ENCODE results near the gene GNMT. TPM values are rescaled to one million over a fixed set of nuclear protein-coding genes. Genes with fewer than 3 reads are reported as not detected.

The GNMT gene
- polyA plus RNA-seq, 2 of the 4 experiments (the other 2 are of a cell fraction), result 0.12 to 0.23 TPM

DNA sequence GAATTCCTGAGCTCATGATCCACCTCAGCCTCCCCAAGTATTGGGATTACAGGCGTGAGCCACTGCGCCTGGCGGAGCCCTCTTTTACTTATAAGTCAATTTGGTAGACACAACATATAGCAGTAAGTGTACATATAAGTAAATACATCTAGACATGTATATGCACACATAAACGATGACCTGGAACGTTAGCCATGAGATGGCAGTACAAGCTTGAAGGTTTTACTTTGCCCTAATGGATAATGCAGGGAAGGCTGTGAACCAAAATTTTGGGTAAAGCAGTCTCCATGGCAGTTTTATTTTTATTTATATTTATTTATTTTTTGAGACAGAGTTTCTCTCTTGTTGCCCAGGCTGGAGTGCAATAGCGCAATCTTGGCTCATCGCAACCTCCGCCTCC lies 2.4 kb upstream of the GNMT start:
- POLR2A ChIA-PET, result interaction anchor here (0.5 kb wide), 1 partner anchor 16 kb away, joined by 4 read pairs; no protein-coding TSS in a partner anchor

DNA sequence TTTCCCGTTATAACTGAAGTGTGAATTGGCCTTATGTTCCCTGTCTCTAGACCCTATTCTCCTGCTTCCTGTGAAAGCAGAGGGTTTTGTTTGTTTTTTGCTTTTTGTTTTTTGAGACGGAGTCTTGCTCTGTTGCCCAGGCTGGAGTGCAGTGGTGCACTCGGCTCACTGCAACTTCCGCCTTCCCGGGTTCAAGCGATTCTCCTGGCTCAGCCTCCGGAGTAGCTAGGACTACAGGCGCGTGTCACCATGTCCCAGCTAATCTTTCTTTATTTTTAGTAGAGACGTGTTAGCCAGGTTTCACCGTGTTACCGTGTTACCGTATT lies 674 bp upstream of the GNMT start:
- no peak for DNase-seq (ENCODE audit: low read depth in 1 of 2, low spot score in 1 of 2)
- TF ChIP-seq MAFK (IDR thresholded peaks at IDR 0.05; ENCODE audit: partially characterized antibody) (no peak), RCOR1 (IDR thresholded peaks at IDR 0.05; ENCODE audit: low read depth, low read length) (no peak), TFCP2L1 (CRISPR knock-in tag; IDR thresholded peaks at IDR 0.05) (no peak), TP53 (CRISPR knock-in tag; IDR thresholded peaks at IDR 0.05) (no peak), HOXA7 (CRISPR knock-in tag; IDR thresholded peaks at IDR 0.05) (no peak)
- H3K4me2 ChIP-seq, result peak overlapping the region; percentile 95
- POLR2A ChIA-PET, result no interaction called here
- no peak for FAIRE-seq
- CTCF ChIA-PET, result interaction anchor here (0.9 to 1.4 kb wide), 2 partner anchors 15 to 184 kb away, joined by 3 read pairs; no protein-coding TSS in a partner anchor
- H3K9me3 ChIP-seq, result no peaks in the 10 kb centered on the region
- peaks cover 8% of the 10 kb centered on the region; the same call in 1 of the 3 replicates for H3K4me1 ChIP-seq
- 73% methylated on average over 13 of the region's 13 CpGs for WGBS (ENCODE audit: missing lambda C conversion rate)
- no peak for ATAC-seq
- peak overlapping the region; percentile 38; the same call in 2 of the 3 replicates for H3K4me3 ChIP-seq
- H3K27ac ChIP-seq, result no peak overlapping the region

More for the DNA sequence above, 2.4 kb upstream of the GNMT start:
- DNase-seq (ENCODE audit: low read depth in 1 of 2, low spot score in 1 of 2) (peak in 1 of 2 experiments; percentile 16), FAIRE-seq (no peak), ATAC-seq (no peak)
- no peak overlapping the region for H3K4me3 ChIP-seq
- H3K27ac ChIP-seq, result no peak overlapping the region
- TF ChIP-seq EHF (CRISPR knock-in tag; IDR thresholded peaks at IDR 0.05) (no peak), JUNB (IDR thresholded peaks at IDR 0.05) (no peak), BHLHE40 (IDR thresholded peaks at IDR 0.05; ENCODE audit: low read depth, low read length) (no peak)
- CTCF ChIA-PET, result interaction anchor here (1.0 kb wide), 1 partner anchor 56 kb away, joined by 4 read pairs; no protein-coding TSS in a partner anchor
- H3K9me3 ChIP-seq, result no peaks in the 10 kb centered on the region
- no peak overlapping the region for H3K4me2 ChIP-seq
- 88% methylated on average over 8 of the region's 8 CpGs for WGBS (ENCODE audit: missing lambda C conversion rate)
- peaks cover 8% of the 10 kb centered on the region; the same call in 1 of the 3 replicates for H3K4me1 ChIP-seq

DNA sequence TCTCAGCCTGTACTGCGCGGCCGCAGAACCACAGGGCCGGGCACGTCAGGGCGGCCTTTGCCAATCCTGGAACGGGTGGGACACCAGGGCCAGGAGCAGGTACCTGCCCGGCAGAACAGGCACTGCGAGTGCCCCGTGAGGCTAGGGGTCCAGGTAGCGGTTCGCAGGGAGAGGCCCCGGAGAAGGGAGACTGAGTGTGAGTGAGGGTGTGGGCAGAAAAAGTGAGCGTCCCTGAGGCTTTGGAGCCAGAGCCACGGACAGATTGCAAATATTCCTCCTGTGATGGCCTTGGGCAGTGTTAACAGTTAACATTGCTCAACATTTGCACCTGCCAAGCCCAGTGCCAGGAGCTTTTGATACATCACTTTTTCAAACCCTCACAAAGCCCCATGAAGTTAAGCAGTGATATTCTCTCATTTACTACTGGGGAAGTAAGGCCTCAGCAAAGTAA lies 491 bp downstream of the GNMT start:
- FAIRE-seq, result no peak
- WGBS (ENCODE audit: missing lambda C conversion rate), result 77% methylated on average over 6 of the region's 15 CpGs
- Histone ChIP-seq H3K4me1 (peaks cover 8% of the 10 kb centered on the region; the same call in 1 of the 3 replicates), H3K9me3 (no peaks in the 10 kb centered on the region), H3K4me3 (peak overlapping the region; percentile 38), H3K4me2 (peak overlapping the region; percentile 95), H3K27ac (peak overlapping the region in 1 of 2 experiments; percentile 58; a peak in 2 of 6 replicates)
- ATAC-seq, result peak in 1 of 2 experiments; percentile 40; a peak in 2 of 6 replicates
- DNase-seq (ENCODE audit: low read depth in 1 of 2, low spot score in 1 of 2), result no peak
- POLR2A ChIA-PET, result no interaction called here
- no peak for TF ChIP-seq ZNF302 (CRISPR knock-in tag; IDR thresholded peaks at IDR 0.05)
- TF ChIP-seq MYC (IDR thresholded peaks at IDR 0.05; ENCODE audit: borderline replicate concordance, low read length), result no peak
- no peak for TF ChIP-seq BHLHE40 (IDR thresholded peaks at IDR 0.05; ENCODE audit: low read depth, low read length)
- TF ChIP-seq CBX2 (IDR thresholded peaks at IDR 0.05; ENCODE audit: borderline replicate concordance, low read depth), result no peak
- no peak for TF ChIP-seq RNF2 (IDR thresholded peaks at IDR 0.05; ENCODE audit: borderline replicate concordance, low read depth)
- TF ChIP-seq CHD4 (IDR thresholded peaks at IDR 0.05; ENCODE audit: borderline replicate concordance), result no peak
- TF ChIP-seq JUNB (IDR thresholded peaks at IDR 0.05), result no peak
- TF ChIP-seq, protein P1, sequence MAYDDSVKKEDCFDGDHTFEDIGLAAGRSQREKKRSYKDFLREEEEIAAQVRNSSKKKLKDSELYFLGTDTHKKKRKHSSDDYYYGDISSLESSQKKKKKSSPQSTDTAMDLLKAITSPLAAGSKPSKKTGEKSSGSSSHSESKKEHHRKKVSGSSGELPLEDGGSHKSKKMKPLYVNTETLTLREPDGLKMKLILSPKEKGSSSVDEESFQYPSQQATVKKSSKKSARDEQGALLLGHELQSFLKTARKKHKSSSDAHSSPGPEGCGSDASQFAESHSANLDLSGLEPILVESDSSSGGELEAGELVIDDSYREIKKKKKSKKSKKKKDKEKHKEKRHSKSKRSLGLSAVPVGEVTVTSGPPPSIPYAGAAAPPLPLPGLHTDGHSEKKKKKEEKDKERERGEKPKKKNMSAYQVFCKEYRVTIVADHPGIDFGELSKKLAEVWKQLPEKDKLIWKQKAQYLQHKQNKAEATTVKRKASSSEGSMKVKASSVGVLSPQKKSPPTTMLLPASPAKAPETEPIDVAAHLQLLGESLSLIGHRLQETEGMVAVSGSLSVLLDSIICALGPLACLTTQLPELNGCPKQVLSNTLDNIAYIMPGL (CRISPR knock-in tag; IDR thresholded peaks at IDR 0.05; ENCODE audit: borderline replicate concordance), result no peak
- TF ChIP-seq, protein P2, sequence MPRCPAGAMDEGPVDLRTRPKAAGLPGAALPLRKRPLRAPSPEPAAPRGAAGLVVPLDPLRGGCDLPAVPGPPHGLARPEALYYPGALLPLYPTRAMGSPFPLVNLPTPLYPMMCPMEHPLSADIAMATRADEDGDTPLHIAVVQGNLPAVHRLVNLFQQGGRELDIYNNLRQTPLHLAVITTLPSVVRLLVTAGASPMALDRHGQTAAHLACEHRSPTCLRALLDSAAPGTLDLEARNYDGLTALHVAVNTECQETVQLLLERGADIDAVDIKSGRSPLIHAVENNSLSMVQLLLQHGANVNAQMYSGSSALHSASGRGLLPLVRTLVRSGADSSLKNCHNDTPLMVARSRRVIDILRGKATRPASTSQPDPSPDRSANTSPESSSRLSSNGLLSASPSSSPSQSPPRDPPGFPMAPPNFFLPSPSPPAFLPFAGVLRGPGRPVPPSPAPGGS (IDR thresholded peaks at IDR 0.05), result no peak
- no peak for TF ChIP-seq POLR2A (IDR thresholded peaks at IDR 0.05; ENCODE audit: low read length)
- no peak for TF ChIP-seq NFE2L2 (conservative IDR thresholded peaks at IDR 0.05; ENCODE audit: low read length)
- TF ChIP-seq EHMT2 (IDR thresholded peaks at IDR 0.05; ENCODE audit: low read depth), result no peak
- TF ChIP-seq SREBF2 (IDR thresholded peaks at IDR 0.05), result no peak
- CTCF ChIA-PET, result interaction anchor here (0.7 kb wide), 2 partner anchors 32 to 879 kb away, joined by 3 read pairs; partner anchors contain the start of gene CNPY3

All from A549 (cell line).